HG03521 (cell line): ENCODE measurements around the gene ZNF555.
"Not testable (repeated sequence)": the region's sequence is repeated elsewhere in the genome, so short reads cannot be mapped to it uniquely, and the experiment has no call there.

Experiments
- ATAC-seq: cut with Tn5 transposase; IDR thresholded peaks from one replicate; pipeline ENCODE4 v1.9.1; 2021; ENCODE audit warnings: mild to moderate bottlenecking, moderate library complexity; ENCODE audit not compliant: unreplicated experiment

The ZNF555 gene

DNA sequence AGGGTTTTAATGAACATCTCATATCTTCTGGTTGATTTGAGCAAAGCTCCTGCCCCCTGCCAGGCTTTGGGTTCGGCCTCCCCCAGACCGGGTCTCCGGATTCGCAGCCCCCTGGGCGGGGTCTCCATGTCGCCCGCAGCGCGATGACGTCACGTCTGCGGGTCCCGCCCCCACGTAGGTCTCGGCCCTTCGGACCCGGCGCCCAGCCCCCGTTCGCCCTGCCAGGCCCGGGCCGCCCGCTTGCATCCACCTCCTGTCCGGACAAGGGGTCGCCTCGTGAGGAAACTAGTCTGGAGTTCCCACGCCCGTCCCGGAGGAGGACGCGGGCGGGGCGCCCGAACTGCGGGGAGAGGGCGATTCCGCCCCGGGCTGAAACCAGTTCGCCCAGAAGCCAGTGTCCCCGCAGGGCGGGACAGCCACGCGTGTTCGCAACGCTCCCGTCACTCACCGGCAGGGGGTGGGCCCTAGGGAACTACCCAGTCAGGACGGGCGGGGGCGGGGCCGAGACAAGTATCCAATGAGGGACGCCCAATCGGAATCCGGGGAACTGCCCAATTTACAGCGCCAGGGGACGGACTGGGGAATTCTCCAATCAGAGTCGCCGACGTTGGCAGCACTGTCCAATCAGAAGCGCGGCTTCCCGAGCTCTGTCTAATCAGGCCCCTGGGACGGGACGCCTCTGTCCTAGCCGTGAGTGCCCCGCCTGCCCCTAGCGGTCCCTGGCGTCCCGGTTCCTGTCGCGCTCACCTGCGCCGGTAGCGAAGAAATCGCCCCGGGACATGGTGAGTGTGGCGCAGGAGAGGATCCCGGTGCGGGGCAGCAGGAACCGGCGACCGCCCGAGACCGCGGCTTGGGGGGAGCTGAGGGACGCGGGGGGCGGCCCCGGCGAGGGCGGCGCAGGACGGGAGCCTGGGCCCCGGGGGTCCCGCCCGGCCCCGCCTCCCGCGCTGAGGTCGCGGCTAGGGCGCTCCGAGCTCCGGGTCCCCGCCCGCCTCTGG, at the start of gene ZNF555:
Gene ZNF555 (plus strand): TSS at position 682 of the 998 bp plus-strand sequence. CDS start 98 bp downstream, at position 780.
- ATAC-seq, result peak; percentile 95

DNA sequence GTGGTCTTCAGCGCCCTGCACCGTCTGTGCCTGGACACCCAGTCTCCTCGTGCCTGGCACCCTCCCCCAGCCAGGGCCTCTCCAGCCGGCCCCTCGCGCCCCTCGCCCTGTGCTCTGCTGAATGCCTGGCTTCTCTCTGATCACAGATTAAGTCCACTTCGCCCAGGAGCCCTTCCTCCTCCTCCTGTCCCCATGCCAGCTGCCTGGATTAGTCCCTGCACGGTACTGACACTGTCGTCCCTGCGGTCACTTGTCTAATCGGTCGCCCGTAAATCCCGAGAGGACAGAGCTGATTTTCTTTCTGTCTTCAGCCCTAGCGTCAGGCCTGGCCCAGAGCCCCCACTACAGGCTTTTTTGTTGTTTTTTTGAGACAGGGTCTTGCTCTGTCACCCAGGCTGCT, 49.4 kb upstream of the ZNF555 start:
- ATAC-seq, result no peak

DNA sequence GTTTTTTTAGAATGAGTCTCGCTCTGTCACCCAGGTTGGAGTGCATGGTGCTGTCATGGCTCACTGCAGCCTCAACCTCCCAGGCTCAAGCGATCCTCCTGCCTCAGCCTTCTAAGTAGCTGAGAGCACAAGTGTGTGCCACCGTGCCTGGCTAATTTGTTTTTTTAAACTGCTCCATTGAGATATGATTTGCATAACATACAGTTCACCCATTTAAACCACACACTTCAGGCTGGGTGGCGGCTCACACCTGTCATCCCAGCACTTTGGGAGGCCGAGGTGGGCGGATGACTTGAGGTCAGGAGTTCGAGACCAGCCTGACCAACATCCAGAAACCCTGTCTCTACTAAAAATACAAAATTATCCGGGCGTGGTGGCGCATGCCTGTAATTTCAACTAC, 48.6 kb upstream of the ZNF555 start:
- not testable (repeated sequence) for ATAC-seq

DNA sequence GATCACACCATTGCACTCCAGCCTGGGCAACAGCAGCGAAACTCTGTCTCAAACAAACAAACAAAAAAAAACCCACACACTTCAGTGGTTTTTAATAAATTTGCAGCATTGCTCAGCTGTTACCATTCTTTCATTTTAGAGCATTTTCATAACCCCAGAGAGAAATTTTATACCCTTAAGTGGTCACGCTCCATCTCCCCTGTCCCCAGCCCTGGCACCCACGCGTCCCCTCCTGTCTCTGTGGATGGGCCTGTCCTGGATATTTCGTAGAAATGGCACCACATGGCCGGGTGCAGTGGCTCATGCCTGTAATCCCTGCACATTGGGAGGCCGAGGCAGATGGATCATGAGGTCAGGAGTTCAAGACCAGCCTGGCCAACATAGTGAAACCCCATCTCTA, 48.1 kb upstream of the ZNF555 start:
- no peak for ATAC-seq

DNA sequence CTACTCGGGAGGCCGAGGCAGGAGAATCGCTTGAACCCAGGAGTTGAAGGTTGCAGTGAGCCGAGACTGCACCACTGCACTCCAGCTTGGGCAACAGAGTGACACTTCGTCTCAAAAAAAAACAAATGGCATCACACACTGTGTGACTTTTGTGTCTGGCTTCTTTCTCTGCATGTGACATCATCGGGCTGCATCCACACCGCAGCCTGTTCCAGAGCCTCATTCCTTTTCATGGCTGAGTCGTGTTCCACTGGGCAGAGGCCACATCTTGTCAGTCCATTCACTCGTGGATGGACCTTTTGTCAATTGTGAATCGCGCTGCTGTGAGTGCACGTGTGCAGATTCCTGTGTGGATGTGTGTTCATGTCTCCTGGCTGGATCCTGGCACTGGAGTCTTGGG, 47.7 kb upstream of the ZNF555 start:
- ATAC-seq, result no peak

DNA sequence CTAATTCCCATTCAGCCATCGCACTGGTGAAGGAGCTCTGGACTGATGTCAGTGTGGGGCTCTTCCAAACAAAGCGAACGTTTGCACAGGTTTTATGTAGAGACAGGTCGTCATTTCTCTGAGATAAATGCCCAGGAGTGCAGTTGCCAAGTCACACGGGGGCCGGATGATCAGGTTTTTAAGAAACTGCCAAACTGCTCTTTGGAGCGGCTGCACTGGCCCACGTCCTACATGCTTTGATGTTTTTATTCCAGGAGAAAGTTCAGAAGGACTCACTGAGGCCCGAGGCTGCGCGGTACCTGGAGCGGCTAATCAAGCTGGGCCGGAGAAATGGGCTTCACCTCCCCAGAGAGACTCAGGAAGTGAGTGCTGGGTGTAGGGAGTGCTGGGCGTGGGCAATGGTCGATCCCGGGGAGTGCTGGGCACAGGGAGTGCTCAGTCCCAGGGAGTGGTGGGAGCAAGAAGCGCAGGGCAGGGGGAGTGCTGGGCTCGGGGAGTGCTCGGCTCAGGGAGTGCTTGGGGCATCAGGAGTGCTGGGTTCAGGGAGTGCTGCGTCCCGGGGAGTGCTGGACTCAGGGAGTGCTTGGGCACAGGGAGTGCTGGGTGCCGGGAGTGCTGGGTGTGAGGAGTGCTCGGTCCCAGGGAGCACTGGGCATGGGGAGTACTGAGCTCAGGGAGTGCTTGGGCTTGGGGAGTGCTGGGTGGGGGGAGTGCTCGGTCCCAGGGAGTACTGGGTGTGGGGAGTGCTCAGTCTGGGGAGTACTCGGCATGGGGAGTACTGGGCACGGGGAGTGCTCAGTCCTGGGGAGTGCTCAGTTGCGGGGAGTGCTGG, 45.2 kb upstream of the ZNF555 start:
- no peak for ATAC-seq

DNA sequence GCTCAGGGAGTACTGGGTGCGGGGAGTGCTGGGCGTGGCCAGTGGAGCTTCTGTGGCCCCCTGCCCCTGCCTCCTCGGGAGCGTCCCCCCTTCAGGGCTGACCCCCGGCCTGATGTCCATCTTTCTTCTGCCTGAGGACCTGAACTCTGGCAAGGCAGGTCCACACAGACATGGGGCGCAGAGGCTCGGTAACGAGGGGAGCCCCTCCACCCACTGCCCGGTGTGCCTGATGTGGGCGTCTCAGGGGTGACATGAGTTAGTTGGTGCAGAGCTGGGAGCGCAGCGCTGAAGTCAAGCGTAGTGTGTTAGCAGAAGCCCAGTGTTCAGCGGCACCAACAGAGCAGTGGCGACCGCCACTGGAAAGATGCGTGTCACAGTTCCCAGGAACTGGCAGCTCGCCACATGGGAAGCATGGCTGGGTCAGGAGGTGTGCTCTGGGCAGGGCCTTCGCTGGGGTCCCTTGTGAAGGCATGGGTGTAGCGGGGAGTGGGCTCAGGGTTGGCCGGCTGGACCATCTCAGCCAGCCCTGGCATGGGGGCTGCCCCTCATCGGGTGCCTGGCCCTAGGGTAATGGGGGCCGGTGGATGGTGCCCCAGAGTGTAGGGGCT, 44.5 kb upstream of the ZNF555 start:
- ATAC-seq, result no peak

DNA sequence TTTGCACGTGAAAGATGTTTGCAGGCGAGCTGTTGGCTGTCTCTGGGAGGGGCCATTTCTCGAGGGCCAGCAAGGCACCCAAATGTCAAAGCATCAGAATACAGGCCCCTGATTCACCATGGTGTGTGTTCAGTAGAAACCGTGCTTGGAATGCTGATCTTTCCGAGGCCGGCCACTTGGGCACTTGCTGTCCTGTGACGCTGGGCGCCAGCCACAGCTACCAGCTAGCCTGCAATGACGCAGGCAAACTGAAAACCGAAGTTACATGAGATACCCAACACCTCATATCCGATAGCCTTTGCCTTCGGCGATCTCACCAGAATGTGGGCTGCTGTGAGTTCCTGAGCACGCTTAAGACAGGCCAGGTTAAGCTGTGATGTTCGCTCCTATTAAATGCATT, 44.0 kb upstream of the ZNF555 start:
- ATAC-seq, result no peak

DNA sequence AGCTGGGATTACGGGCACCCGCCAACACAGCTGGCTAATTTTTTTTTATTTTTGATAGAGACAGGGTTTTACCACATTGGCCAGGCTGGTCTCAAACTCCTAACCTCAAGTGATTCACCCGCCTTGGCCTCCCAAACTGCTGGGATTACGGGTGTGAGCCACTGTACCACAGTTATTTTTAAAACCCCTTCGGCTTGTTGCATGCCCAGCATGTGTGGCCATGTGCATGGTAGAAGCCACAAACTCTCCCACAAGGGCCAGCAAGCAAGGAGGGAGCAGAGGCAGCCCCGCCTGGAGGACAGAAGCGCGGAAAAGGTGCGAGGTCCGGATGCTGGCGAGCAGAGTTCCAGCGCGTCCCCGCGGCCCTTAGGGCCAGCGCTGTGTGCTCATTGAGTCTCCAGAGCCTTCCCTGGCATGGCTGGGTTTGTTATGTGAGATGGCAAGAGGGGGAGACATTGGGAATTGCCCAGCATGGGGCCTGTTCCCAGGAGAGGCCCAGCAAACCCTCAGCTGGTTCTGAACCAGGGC, 43.1 kb upstream of the ZNF555 start:
- no peak for ATAC-seq

DNA sequence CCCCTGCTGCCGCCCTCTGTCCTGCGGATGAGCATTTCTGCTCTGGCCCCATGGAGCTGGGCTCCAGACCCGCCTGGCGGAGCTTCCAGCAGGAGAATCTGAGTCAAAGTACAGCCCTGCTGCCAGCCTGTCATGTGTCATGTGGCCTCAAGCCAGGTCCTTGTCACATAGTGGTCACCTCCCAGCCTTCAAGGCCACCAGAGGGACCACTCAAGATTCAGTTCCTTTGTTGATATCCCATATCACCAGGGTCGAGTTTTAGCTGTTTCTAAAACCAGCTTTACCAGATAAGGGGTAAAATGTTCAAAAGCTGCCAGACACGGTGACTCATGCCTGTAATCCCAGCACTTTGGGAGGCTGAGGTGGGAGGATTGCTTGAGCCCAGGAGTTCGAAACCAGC, 42.5 kb upstream of the ZNF555 start:
- ATAC-seq, result no peak

DNA sequence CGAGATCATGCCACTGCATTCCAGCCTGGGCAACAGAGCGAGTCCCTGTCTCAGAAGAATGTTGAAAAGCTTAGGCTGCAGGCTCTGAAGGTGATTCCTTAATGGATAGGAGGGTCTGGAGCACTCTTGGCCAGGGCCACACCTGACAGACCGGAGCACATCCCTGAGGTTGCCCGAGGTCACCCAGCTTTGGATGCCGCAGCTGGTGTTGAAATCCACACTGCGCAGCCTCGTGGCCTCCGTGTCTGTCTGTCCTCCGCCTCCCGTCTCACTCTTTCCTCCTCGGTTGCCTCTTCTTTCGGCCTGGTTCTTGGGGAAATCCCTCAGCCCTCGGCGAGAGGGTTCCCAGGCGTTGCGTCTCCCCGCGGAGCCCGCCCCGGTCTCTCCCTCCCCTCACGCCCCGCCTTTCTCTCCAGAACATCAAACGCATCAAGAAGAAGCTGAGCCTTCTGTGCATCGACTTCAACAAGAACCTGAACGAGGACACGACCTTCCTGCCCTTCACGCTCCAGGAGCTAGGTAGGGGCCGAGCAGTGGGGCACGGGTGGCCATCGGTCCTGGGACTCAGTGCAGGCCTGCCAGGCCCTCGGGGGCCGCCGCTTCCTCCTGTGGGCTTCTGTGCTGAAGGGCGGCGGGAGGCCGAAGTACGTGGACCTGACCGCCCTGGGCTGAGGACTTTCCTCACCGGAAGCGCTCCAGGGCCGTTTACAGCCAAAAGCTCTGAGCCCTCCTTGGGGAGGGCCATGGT, 41.8 kb upstream of the ZNF555 start:
- no peak for ATAC-seq

DNA sequence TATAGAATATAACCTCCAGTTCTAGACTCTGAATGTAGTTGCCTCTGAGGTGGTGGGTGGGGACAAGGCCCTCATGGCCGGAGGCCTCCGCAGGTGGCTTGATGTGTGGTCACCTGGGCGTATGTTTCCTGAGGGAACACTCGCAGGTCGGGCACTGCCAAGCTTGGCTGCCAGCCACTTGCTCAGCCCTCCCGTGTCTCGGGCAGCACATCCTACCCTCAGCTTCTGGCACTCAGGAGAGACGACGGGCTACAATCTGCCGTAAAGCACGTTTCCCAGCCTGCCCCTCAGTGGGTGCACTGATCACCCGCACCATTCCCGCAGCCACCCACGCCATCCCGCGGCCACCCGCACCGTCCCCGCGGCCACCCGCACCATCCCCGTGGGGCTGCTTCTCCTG, 40.8 kb upstream of the ZNF555 start:
- ATAC-seq, result no peak

DNA sequence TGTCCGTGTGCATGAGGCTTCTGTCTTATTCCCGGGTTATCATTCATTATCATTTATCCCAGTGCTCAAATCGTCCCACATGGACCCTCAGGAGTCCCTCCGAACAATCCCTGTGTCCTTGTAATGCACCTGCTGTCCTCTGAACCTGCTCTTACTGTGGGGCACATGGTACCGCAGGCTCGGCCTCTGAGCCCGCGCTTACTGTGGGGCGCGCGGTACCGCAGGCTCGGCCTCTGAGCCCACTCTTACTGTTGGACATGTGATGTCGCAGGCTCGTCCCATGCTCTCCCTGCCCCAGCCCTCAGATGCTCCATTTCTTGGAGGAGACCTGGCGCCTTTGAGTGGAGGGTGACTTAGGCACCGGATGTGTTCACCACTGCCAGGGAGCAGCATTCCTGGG, 38.4 kb upstream of the ZNF555 start:
- no peak for ATAC-seq

DNA sequence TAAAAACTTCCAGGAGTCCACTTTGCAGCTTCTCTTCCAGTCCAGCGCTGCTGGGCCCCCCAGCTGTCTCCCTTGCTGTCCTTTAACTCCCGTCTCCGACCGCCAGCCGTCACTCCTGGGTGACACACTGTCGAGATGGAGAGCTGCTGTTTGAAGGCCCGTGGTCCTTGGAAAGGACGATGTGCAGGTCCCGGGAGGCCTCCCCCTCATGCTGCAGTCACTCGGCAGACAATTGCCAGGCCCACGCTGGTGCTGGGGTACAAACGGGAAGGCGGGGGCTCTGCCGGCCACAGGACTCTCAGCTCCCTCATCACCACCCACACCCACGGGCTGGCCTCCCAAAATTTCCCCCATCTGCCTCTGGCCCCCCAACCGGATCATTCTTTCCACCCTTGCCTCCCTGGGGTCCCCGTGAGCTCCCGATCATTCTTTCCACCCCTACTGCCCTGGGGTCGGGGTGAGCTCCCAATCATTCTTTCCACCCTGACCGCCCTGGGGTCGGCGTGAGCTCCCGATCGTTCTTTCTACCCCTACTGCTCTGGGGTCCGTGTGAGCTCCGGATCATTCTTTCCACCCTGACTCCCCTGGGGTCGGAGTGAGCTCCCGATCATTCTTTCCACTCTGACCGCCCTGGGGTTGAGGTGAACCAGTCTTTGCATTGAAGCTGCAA, 37.7 kb upstream of the ZNF555 start:
- no peak for ATAC-seq

DNA sequence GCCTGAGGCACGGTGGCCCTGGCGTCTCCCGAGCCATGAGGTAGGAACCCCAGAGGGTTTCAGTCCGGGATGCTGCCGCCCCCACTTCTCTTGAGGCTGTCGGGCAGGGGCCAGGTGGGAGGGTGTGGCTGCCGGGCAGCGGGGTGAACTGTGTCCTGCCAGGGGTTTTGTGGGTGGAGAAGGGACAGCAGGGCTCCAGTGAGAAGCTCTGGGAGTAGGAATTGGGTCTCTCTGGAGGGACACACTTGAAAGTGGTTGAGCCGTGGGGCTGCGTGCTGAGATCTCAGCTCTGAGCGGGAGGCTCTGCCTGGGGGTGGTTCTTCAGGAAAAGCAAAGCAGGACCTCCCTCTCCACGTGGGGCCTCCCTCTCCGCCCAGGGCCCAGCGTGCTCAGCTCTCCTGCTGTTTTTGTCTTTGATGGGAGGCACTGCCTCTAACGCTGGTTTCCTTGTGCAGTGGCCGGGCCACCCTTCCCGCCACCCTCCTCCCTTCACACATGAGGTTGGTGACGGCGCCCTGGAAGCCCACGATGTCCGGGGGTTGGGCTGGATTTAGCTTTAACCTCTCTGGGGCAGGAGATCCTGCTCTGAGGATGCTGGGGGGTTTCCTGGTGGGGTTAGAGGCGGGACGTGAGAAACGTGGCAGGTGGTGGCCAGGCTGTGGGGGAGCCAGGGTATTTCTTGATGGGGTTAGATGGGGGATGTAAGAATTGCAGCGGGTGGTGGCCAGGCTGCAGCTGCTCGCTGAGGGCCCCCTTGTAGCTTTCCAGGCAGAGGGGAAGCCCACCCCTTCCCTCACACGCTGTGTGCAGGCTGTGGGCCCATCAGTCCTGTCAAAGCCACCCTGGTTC, 36.9 kb upstream of the ZNF555 start:
- no peak for ATAC-seq

DNA sequence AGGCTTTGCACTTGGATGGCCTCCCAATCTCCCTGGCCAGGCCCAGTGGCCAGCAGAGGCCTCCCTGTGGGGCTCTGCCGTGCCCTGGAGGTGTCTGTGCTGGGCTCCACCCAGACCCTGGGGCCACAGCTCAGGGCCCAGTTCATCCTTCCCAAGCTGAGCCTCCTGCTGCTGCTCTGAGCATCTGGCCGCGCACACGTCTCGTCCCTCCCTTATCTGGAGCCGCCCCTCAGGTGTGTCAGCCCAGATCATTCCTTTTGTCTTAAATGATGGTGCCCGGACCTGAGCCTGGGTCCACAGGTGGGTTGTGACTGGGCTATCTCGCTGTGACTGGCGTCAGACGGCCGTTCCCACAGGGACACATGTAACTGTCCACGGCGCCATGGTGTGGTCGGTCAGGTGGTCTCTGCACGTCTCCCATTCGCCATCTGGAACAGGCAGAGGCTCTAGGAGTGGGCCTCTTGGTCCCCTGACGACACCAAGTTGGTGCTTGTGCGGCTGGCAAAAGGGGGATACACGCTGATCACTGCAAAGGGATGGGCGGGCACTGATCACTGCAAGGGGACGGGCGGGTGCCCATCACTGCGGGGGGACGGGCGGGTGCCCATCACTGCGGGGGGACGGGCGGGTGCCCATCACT, 35.9 kb upstream of the ZNF555 start:
- ATAC-seq, result no peak

DNA sequence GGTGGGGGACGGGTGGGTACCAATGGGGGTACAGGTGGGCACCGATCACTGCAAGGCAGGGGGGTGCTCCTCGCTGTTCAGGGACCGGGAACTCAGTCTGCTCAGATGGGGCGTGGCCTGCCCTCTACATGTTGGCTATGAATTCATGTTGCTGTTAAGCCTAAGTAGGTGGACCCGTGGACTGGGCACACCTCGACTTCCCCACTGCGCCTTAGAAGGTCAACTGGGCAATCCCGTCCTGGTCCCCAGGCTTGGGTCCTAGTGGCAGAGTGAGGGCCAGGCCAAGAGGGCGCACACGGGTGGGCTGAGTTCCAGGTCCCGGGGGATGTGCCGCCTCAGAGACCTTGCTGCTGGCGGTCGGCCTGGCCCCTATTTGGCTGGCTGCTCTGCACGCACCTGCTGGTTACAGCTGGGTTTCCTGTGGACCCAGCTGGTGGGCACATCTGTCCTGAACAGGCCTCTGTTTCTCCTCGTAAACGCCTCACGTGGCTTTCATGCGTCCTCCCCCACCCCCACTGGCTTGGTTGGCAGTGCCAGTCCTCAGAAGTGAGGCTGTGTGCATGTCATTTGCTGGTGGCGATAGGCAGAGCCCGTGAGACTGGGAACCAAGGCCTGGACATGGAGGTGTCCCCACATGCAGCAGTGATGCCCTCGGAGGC, 35.2 kb upstream of the ZNF555 start:
- no peak for ATAC-seq
